SH-SY5Y (cell line): Measurements from ENCODE around the gene PRSS56.

ENCODE experiments used
- GATA2 ChIP-seq: IDR thresholded peaks from 2 replicates; pipeline ENCODE4 v1.6.1; 2011; ENCODE audit warnings: mild to moderate bottlenecking, low read depth, low read length
- GATA3 ChIP-seq: IDR thresholded peaks from 2 replicates; pipeline ENCODE4 v1.6.1; 2011; ENCODE audit warnings: low read depth, mild to moderate bottlenecking, low read length, moderate library complexity

Gene PRSS56

GRCh38 chr2:232519581-232520438 is at the start of gene PRSS56:
Gene PRSS56, plus strand, starts transcription at chr2:232520388. Its CDS starts 211 bp downstream, at chr2:232520599.
- no peak for TF ChIP-seq GATA2
- no peak for TF ChIP-seq GATA3

- TF ChIP-seq GATA3, result no peak
- no peak for TF ChIP-seq GATA2
Measured at GRCh38 chr2:232473467-232473890, 46.7 kb upstream of the PRSS56 start.

- TF ChIP-seq GATA3, result no peak
- no peak for TF ChIP-seq GATA2
Measured at GRCh38 chr2:232476045-232476444, 44.1 kb upstream of the PRSS56 start.

DNA sequence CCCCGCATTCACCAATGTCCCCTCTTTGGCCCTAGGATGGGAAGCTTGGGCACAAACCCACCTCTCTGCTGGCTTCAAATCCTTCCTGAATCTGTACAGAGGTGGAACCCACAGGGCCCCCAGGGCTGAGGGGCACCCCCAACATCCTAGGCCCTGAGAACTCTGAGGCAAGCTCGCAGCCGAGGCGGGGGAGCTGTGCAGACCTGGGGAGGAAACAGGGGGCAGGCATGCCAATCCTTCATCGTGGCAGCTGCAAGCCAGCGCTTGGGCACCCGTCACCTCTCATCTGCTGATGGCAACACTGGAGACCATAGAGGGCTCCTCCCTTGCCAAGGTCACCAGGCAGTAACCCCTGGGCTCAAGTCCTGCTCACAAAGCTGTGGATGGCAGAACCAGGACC is 43.4 kb upstream of the PRSS56 start:
- TF ChIP-seq GATA2 (no peak), GATA3 (no peak)

GRCh38 chr2:232477751-232478510 is 42.3 kb upstream of the PRSS56 start:
- TF ChIP-seq GATA2 (no peak), GATA3 (no peak)

GRCh38 chr2:232478571-232479340 is 41.4 kb upstream of the PRSS56 start:
- no peak for TF ChIP-seq GATA3
- TF ChIP-seq GATA2, result no peak

- no peak for TF ChIP-seq GATA2
- no peak for TF ChIP-seq GATA3
Measured at GRCh38 chr2:232479341-232480200, 40.6 kb upstream of the PRSS56 start.

DNA sequence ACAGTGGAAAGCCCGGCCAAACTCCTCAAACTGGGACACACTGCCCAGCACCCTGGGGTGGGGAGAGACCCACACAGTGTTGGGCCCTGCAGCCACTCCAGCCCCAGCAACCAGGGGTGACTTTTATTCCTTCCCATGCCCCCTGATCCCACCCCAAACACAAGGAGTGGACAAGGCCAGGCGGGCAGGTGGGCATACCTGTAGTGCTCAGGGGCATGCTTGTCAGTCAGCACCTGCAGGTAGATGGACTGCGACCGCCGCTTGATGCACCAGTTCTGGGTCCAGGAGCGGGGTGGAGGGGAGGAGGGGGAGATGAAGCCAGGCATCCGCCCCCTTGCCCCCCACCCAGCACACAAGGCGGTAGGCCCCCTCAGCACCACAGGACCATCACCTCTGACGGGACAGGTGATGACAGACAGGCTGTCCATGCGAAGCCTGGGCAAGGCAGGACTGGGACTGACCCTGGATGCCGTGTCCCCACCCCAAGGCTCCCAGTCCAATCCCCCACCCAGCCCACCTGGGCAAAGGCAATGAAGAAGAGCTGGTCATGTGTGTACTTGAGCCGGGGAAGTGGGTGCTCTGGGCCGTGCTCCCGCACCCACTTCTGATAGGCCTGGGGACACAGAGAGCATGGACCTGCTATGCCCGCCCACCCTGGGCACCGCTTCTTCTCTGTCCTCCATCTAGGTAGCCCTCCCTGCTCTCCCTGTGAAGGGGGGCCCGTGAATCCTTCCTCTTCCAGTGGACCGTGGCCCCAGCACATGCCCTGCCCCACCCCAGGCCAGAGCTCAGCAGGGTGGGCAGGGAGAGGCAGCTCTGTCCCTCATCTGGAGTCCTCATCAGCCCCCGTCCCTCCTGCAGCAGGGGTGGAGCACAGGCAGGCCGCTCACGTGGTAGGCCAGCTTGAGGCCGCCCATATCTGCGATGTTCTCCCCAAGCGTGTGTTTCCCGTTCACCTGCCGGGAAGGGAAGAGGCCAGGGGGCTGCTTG is 39.7 kb upstream of the PRSS56 start:
- TF ChIP-seq GATA2, result no peak
- no peak for TF ChIP-seq GATA3

DNA sequence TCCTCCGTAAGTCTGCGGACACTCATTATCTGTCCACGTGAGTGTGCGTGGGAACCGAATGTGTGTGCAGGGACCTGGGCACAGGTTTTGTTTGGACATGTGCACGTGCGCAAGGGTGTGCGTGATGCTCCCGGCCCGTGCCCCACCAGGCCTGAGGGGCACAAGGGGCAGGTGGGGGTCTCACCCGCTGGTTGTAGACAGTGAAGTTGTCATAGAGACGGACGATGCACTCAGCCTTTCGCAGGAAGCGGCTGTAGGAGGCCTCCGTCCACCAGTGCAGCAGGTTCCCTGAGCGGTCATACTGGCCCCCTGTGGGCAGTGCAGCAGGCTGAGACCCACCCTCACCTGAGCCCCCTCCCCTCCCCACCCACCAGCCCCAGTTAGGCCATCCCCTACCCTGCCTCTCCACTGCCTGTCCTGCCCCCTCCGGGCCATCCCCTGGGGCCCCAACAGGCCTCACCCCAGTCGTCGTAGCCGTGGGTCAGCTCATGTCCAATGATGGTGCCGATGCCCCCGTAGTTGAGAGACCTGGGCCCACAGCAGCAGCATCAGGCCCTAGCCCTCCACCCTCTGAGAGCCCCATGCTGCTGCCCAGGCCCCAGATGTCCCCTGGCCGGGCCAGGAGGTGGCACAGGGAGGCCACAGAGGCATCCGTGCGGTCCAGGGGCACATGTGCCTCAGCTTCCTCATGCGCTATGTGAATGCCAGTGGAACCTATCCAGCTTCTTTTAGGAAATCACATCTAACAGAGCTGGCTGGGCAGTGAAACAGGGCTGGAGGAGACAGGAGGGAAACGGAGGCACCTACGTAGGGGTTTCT is 38.7 kb upstream of the PRSS56 start:
- TF ChIP-seq GATA2 (no peak), GATA3 (no peak)

- TF ChIP-seq GATA2 (no peak), GATA3 (no peak)
Measured at GRCh38 chr2:232482301-232483238, 37.6 kb upstream of the PRSS56 start.

- TF ChIP-seq GATA2, result no peak
- TF ChIP-seq GATA3, result no peak
Measured at GRCh38 chr2:232483311-232483922, 36.8 kb upstream of the PRSS56 start.
